ENCODE measurements around the gene CACNA2D1.

Gene CACNA2D1

DNA sequence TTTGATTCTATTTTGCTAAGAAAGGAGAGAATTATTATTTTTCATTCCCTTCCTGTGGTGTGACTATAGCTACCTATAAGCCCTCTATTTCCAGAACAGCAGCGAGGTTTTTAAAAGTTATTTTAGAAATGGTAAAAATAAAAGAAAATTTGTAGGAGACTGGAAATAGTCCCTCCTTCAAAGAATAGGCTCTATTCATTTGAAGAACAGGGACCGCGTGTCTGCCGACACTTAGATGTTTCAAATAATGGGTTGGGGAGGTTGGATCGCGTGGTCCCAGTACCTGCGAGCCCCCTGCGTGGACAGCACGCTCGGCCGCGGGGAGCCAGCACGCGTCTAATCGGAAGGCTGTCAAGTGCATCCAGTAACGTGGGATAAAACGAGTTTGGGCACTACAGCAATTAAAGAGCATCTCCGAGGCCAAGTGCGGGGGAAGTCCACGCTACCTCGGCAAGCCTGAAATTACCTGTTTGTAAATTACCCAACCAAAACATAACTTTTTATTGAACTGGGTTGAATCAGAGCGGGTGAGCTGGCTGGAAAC, 1.0 kb downstream of the CACNA2D1 start:
- H3K27me3 ChIP-seq (replicated peaks) = no peaks in the 10 kb centered on the region
- peak overlapping the region; percentile 84 for H3K27ac ChIP-seq
- H3K36me3 ChIP-seq (replicated peaks) = no peaks in the 10 kb centered on the region
- peak overlapping the region; percentile 70 for H3K4me3 ChIP-seq (ENCODE audit: low read depth, low read length)
- in situ Hi-C loops (cut with HindIII; ENCODE audit: low pct_ligation_motif_present, low sequenced_read_pairs) = no loop called here
- TF ChIP-seq, protein P1, sequence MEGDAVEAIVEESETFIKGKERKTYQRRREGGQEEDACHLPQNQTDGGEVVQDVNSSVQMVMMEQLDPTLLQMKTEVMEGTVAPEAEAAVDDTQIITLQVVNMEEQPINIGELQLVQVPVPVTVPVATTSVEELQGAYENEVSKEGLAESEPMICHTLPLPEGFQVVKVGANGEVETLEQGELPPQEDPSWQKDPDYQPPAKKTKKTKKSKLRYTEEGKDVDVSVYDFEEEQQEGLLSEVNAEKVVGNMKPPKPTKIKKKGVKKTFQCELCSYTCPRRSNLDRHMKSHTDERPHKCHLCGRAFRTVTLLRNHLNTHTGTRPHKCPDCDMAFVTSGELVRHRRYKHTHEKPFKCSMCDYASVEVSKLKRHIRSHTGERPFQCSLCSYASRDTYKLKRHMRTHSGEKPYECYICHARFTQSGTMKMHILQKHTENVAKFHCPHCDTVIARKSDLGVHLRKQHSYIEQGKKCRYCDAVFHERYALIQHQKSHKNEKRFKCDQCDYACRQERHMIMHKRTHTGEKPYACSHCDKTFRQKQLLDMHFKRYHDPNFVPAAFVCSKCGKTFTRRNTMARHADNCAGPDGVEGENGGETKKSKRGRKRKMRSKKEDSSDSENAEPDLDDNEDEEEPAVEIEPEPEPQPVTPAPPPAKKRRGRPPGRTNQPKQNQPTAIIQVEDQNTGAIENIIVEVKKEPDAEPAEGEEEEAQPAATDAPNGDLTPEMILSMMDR (IDR thresholded peaks at IDR 0.05; ENCODE audit: low read depth, low read length, missing control alignments) = no peak
- DNase-seq = peak; percentile 13

DNA sequence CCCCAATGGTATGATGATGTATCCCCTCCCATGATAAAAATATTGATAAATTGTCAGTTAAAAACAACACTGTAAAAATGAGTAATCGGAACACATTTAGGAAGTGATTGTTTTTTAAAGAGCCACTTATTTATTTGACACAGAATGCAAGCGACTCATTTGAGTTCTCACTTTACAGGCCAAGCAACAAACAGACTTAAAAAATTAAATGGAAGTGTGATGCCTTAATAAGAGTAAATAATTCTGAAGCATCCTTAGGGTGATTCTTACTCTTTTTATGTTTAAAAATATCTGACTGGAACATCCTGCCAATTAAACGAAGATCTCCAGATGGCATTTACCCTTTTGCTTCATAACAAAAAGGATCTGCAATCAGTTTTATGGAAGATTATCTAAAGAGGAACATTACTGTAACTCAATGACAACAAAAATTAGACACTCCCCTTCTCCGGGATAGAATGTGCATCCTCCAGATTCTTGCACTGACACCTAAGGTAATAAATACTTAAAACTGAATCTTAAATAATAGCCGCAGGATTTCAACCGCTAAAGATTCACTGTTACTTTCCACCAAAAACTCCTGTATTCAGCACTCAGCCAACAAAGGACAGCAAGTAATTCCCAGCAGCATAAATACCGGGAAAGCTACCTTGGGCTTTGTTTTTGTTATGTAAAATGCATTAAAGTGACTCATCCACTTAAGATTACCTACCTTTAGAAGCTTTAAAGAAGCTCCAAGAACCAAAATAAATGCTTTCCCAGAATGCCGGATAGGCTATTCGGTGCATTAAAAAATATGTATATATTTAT, 1.7 kb downstream of the CACNA2D1 start:
- Histone ChIP-seq H3K27ac (no peak overlapping the region), H3K27me3 (replicated peaks) (no peaks in the 10 kb centered on the region), H3K4me3 (ENCODE audit: low read depth, low read length) (peak overlapping the region; percentile 70), H3K36me3 (replicated peaks) (no peaks in the 10 kb centered on the region)
- TF ChIP-seq, protein P1 (IDR thresholded peaks at IDR 0.05; ENCODE audit: low read depth, low read length, missing control alignments) = no peak
- DNase-seq = no peak
- in situ Hi-C loops (cut with HindIII; ENCODE audit: low pct_ligation_motif_present, low sequenced_read_pairs) = no loop called here

DNA sequence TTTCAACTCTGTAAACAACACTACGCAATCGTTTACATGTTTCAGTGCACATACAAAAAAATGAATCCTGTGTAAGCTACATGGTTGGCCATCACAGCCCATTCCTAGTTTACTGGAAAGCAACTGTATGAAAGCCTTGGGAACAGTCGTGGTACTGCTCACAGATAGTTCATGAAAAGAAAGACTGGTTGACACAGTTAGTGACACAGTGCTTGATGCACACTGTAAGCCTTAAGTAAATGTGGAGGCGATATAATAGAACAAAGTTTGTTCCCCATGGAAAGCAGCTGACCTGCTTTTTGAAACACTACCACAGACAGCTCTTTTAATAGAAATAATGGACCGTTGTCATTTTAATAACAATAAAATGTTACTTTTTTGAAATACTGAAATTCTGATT, 5.1 kb downstream of the CACNA2D1 start:
- no peaks in the 10 kb centered on the region for H3K27me3 ChIP-seq (replicated peaks)
- no peak for DNase-seq
- TF ChIP-seq, protein P1 (IDR thresholded peaks at IDR 0.05; ENCODE audit: low read depth, low read length, missing control alignments) = no peak
- H3K27ac ChIP-seq = no peak overlapping the region
- in situ Hi-C loops (cut with HindIII; ENCODE audit: low pct_ligation_motif_present, low sequenced_read_pairs) = no loop called here
- no peaks in the 10 kb centered on the region for H3K36me3 ChIP-seq (replicated peaks)
- H3K4me3 ChIP-seq (ENCODE audit: low read depth, low read length) = no peak overlapping the region

DNA sequence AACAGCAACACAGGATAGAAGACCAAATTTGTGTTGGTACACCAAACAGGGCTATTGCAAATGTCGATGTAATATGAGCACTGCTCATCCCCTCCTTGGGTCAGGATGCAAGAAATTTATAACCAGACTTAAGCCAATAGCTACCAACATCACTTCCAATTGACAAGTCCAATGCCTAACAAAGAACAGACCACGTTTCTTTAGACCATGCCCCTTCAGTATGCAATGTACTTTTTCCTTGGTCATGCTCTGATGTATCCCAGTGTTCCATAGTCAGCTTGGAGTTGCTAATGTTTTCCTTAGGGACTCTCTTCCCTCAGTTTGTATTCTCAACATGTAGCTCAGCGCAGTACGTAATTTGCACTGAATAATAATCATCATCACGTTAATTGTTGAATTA, 7.8 kb downstream of the CACNA2D1 start:
- TF ChIP-seq, protein P1 (IDR thresholded peaks at IDR 0.05; ENCODE audit: low read depth, low read length, missing control alignments) = no peak
- in situ Hi-C loops (cut with HindIII; ENCODE audit: low pct_ligation_motif_present, low sequenced_read_pairs) = no loop called here
- Histone ChIP-seq H3K36me3 (replicated peaks) (no peaks in the 10 kb centered on the region), H3K27me3 (replicated peaks) (no peaks in the 10 kb centered on the region), H3K4me3 (ENCODE audit: low read depth, low read length) (no peak overlapping the region), H3K27ac (no peak overlapping the region)
- DNase-seq = no peak

DNA sequence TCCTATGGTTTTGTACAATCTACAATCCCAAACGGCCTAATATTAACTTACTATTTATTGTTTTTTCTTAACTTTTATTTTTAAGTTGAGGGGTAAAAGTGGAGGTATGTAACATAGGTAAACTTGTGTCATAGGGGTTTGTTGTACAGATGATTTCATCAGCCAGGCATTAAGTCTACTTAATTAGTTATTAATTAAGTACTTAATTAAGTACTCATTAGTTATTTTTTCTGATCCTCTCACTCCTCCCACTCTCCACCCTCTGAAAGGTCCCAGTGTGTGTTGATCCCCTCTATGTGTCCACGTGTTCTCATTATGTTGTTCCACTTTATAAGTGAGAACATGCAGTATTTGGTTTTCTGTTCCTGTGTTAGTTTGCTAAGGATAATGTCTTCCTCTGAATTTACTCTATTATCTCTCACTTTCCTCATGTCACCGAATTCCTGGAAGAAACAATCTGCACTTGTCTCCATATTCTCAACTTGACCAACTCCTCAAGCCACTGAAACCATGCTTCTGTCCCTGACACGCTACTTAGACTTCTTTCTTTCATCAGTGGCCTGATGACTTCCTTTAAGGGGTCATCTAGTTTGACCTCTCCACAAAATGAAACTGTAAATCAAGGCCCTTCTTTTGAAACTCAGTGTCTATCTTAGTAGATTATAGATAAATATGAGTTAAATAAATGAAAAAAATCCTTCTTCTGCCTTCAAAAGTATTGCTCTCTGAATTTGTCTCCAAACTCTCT, 9.1 kb downstream of the CACNA2D1 start:
- H3K36me3 ChIP-seq (replicated peaks) = no peaks in the 10 kb centered on the region
- H3K4me3 ChIP-seq (ENCODE audit: low read depth, low read length) = no peak overlapping the region
- no peak overlapping the region for H3K27ac ChIP-seq
- in situ Hi-C loops (cut with HindIII; ENCODE audit: low pct_ligation_motif_present, low sequenced_read_pairs) = no loop called here
- H3K27me3 ChIP-seq (replicated peaks) = no peaks in the 10 kb centered on the region
- TF ChIP-seq, protein P1 (IDR thresholded peaks at IDR 0.05; ENCODE audit: low read depth, low read length, missing control alignments) = no peak
- DNase-seq = no peak
